ENCODE results near the gene WASHC4.
"Not testable (repeated sequence)": the region's sequence is repeated elsewhere in the genome, so short reads cannot be mapped to it uniquely, and the experiment has no call there.

Gene WASHC4

DNA sequence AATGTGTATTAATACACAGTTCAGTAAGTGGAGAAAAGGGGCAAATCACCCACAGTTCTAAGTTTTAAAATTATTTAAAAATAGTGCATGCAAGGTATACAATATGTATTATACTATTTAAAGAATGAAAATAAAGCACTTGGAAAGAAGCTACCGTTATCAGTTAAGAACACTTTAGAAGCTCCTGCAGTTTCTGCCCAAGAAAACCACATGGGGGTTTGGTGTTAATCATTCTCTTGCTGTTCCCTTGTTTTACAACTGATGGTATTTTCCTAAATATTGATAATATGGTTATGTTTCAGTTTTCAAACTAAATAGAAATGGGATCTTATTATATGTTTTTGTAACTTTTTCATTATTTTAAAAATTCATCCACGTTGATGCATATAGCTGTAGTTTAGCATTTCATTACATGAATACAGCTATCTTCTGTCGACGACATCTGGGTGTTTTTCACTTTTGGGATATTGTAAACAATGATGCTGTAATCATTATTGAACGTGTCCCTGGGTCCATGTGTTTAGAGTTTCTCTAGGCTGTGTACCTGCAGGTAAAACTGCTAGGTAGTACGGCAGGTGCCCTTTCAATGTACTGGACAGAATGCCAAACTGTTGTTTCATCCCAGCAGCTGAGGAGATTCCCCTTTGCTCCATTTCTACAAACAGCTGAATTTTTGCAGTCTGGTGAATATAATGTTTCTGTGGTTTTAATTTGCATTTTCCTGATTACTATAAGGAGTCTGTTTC is 64.3 kb downstream of the WASHC4 start:
- H3K36me3 ChIP-seq: peaks cover 11% of the 10 kb centered on the region

DNA sequence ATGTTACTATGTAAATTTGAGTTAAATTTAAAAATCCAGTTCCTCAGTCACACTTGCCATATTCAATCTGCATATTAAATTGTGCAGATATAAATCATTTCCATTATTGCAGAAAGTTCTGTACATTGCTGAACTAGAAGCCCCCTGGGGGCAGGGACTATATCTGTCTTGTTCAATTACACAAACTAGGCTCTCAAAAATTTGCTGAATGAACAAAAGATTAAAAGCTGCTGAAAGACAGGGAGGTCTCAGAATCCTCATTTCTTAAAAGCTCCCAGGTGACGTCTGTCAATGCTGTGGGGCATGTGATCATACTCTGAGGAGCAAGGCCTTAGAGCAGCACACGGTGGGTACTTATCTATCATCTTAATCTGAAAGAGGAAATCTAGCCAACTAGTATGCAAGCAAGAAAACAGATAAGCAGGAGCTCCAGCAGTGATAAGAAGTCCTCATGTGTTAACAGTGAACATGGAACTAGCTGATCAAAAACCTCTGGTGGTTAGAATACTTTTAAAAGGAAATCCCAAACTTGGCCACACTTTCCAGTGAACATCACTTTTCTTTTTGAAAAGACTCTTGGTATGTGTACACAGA is 68.0 kb downstream of the WASHC4 start:
- H3K4me3 ChIP-seq (ENCODE audit: low read depth, low read length): no peak overlapping the region
- no peaks in the 10 kb centered on the region for H3K27me3 ChIP-seq (ENCODE audit: insufficient read depth, low read depth, severe bottlenecking)
- H3K9me3 ChIP-seq (ENCODE audit: severe bottlenecking): no peaks in the 10 kb centered on the region
- H3K36me3 ChIP-seq: peaks cover 11% of the 10 kb centered on the region
- H3K27ac ChIP-seq: no peak overlapping the region
- DNase-seq: no peak
- TF ChIP-seq, protein P1, sequence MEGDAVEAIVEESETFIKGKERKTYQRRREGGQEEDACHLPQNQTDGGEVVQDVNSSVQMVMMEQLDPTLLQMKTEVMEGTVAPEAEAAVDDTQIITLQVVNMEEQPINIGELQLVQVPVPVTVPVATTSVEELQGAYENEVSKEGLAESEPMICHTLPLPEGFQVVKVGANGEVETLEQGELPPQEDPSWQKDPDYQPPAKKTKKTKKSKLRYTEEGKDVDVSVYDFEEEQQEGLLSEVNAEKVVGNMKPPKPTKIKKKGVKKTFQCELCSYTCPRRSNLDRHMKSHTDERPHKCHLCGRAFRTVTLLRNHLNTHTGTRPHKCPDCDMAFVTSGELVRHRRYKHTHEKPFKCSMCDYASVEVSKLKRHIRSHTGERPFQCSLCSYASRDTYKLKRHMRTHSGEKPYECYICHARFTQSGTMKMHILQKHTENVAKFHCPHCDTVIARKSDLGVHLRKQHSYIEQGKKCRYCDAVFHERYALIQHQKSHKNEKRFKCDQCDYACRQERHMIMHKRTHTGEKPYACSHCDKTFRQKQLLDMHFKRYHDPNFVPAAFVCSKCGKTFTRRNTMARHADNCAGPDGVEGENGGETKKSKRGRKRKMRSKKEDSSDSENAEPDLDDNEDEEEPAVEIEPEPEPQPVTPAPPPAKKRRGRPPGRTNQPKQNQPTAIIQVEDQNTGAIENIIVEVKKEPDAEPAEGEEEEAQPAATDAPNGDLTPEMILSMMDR (IDR thresholded peaks at IDR 0.05; ENCODE audit: low read depth, low read length): no peak

More for the DNA sequence above, 64.3 kb downstream of the WASHC4 start:
- no peaks in the 10 kb centered on the region for H3K27me3 ChIP-seq (ENCODE audit: insufficient read depth, low read depth, severe bottlenecking)
- no peaks in the 10 kb centered on the region for H3K9me3 ChIP-seq (ENCODE audit: severe bottlenecking)
- H3K27ac ChIP-seq: no peak overlapping the region
- no peak for DNase-seq
- H3K4me3 ChIP-seq (ENCODE audit: low read depth, low read length): no peak overlapping the region
- TF ChIP-seq, protein P1 (IDR thresholded peaks at IDR 0.05; ENCODE audit: low read depth, low read length): no peak

DNA sequence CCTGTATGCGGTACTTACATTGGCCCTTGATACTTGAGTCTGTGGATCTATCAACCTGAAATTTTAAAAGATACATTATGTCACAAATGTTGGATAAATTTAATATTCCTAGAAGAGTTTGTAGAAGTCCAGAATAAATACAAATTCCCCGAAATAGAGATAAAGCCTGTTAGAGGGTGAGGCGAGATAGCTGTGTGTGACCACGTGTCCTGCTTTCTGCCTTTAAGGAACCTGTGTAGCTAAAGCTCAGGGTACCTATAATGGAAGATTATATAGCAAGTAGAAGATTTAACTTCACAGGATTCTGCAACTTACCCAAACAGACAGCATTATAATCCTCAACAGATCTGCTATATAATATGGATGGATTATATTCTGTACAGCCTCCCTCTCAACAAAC is 69.7 kb downstream of the WASHC4 start:
- Histone ChIP-seq H3K27me3 (ENCODE audit: insufficient read depth, low read depth, severe bottlenecking) (no peaks in the 10 kb centered on the region), H3K4me3 (ENCODE audit: low read depth, low read length) (no peak overlapping the region), H3K27ac (no peak overlapping the region), H3K9me3 (ENCODE audit: severe bottlenecking) (peaks cover 2% of the 10 kb centered on the region), H3K36me3 (peaks cover 11% of the 10 kb centered on the region)
- TF ChIP-seq, protein P1 (IDR thresholded peaks at IDR 0.05; ENCODE audit: low read depth, low read length): no peak
- DNase-seq: no peak

DNA sequence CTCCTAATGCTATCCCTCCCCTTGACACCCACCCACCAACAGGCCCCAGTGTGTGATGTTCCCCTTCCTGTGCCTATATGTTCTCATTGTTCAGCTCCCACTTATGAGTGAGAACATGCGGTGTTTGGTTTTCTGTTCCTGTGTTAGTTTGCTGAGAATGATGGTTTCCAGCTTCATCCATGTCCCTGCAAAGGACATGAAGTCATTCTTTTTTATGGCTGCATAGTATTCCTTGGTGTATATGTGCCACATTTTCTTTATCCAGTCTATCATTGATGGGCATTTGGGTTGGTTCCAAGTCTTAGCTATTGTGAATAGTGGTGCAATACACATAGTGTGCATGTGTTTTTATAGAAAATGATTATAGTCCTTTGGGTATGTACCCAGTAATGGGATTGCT is 71.6 kb downstream of the WASHC4 start:
- H3K27me3 ChIP-seq (ENCODE audit: insufficient read depth, low read depth, severe bottlenecking); H3K9me3 ChIP-seq (ENCODE audit: severe bottlenecking); DNase-seq; H3K27ac ChIP-seq; H3K4me3 ChIP-seq (ENCODE audit: low read depth, low read length): not testable (repeated sequence)
- H3K36me3 ChIP-seq: peaks cover 11% of the 10 kb centered on the region

DNA sequence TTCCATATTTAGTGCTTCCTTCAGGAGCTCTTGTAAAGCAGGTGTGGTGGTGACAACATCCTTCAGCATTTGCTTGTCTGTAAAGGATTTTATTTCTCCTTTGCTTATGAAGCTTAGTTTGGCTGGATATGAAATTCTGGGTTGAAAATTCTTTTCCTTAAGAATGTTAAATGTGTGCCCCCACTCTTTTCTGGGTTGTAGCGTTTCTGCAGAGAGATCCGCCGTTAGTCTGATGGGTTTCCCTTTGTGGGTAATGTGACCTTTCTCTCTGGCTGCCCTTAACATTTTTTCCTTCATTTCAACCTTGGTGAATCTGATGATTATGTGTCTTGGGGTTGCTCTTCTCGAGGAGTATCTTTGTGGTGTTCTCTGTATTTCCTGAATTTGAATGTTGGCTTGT is 75.9 kb downstream of the WASHC4 start:
- H3K36me3 ChIP-seq: peaks cover 12% of the 10 kb centered on the region; the same call in 1 of the 2 replicates
- not testable (repeated sequence) for DNase-seq; H3K27me3 ChIP-seq (ENCODE audit: insufficient read depth, low read depth, severe bottlenecking); H3K4me3 ChIP-seq (ENCODE audit: low read depth, low read length); H3K27ac ChIP-seq; H3K9me3 ChIP-seq (ENCODE audit: severe bottlenecking)

DNA sequence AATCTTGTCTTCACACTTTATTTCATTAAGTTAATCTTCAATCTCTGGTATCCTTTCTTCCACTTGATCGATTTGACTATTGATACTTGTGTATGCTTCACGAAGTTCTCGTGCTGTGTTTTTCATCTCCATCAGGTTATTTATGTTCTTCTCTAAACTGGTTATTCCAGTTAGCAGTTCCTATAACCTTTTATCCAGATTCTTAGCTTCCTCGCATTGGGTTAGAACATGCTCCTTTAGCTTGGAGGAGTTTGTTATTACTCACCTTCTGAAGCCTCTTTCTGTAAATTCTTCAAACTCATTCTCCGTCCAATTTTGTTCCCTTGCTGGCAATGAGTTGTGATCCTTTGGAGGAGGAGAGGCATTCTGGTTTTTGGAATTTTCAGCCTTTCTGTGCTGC is 76.4 kb downstream of the WASHC4 start:
- not testable (repeated sequence) for H3K9me3 ChIP-seq (ENCODE audit: severe bottlenecking); H3K4me3 ChIP-seq (ENCODE audit: low read depth, low read length); H3K27ac ChIP-seq; DNase-seq; H3K27me3 ChIP-seq (ENCODE audit: insufficient read depth, low read depth, severe bottlenecking)
- H3K36me3 ChIP-seq: peaks cover 12% of the 10 kb centered on the region; the same call in 1 of the 2 replicates

DNA sequence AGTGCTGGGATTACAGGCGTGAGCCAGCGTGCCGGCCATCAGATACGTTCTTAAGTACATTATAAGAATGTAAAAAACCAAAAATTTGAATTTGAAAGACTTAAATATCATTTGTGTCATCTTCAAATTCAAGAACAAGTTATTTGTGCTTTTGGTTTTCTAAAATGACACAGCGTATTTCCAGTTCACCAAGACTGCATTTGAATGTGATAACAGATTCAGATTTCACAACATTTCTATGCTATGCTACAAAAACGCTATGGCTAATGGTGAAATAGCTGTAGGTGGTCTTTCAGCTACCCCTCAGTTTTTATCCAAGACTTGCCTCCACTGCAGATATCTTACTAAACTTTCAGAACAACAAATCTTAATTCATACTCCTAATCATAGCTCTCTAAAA is 81.8 kb downstream of the WASHC4 start:
- DNase-seq: no peak
- no peaks in the 10 kb centered on the region for H3K27me3 ChIP-seq (ENCODE audit: insufficient read depth, low read depth, severe bottlenecking)
- TF ChIP-seq, protein P1 (IDR thresholded peaks at IDR 0.05; ENCODE audit: low read depth, low read length): no peak
- H3K4me3 ChIP-seq (ENCODE audit: low read depth, low read length): no peak overlapping the region
- peaks cover 23% of the 10 kb centered on the region; the same call in 1 of the 2 replicates for H3K36me3 ChIP-seq
- H3K9me3 ChIP-seq (ENCODE audit: severe bottlenecking): no peaks in the 10 kb centered on the region
- no peak overlapping the region for H3K27ac ChIP-seq

Data from WERI-Rb-1 (cell line).